WTC11 (cell line): ENCODE data around the gene CREBBP. TPM values are rescaled to one million over a fixed set of nuclear protein-coding genes. Genes with fewer than 3 reads are reported as not detected.
A peak's percentile ranks its signal among the peaks of the same experiment; 100 is the strongest.
"Not testable (repeated sequence)": the region's sequence is repeated elsewhere in the genome, so short reads cannot be mapped to it uniquely, and the experiment has no call there.

ENCODE experiments used
- ATAC-seq: fragments of 200-7000 bp; cut with Tn5 transposase; 2 replicates; pipeline ENCODE4 v1.10.0; 2021; ENCODE audit warnings: mild to moderate bottlenecking, moderate library complexity
- CTCF ChIA-PET: fragments of 300-600 bp; sonication (Branson Sonifier 250); formaldehyde crosslinking; loops from one replicate; lab custom pipeline; 2021; ENCODE audit warnings: antibody characterized with exemption; lab: Charles Lee
- POLR2A ChIA-PET: fragments of 350-600 bp; sonication (Branson Sonifier 250); formaldehyde crosslinking; loops from one replicate; lab custom pipeline; 2021; ENCODE audit warnings: antibody characterized with exemption; lab: Charles Lee
- DNase-seq: peaks from one replicate; pipeline ENCODE4 v3.0.0; 2021; ENCODE audit warnings: low spot score
- H3K27ac Mint-ChIP-seq: 2 replicates; pipeline ENCODE4 v1.8.0; 2021; ENCODE audit warnings: mixed read lengths
- H3K27me3 Mint-ChIP-seq: 2 replicates; pipeline ENCODE4 v1.8.0; 2021; ENCODE audit warnings: low read depth, mild to moderate bottlenecking, moderate library complexity, mixed read lengths
- H3K36me3 Mint-ChIP-seq: 2 replicates; pipeline ENCODE4 v1.8.0; 2021; ENCODE audit warnings: mixed read lengths
- H3K4me1 Mint-ChIP-seq: 2 replicates; pipeline ENCODE4 v1.8.0; 2022; ENCODE audit warnings: mixed read lengths
- H3K4me3 Mint-ChIP-seq: 2 replicates; pipeline ENCODE4 v1.8.0; 2021; ENCODE audit warnings: mild to moderate bottlenecking, moderate library complexity, mixed read lengths
- H3K9me3 Mint-ChIP-seq: 2 replicates; pipeline ENCODE4 v1.8.0; 2021; ENCODE audit warnings: mixed read lengths
- ATF3 ChIP-seq: sonication (generic); formaldehyde crosslinking; conservative IDR thresholded peaks from 2 replicates; pipeline ENCODE4 v1.8.1; 2022; ENCODE audit warnings: mild to moderate bottlenecking, missing genetic modification reagents
- CREM ChIP-seq: sonication (generic); formaldehyde crosslinking; IDR thresholded peaks from 2 replicates; pipeline ENCODE4 v1.8.1; 2022; ENCODE audit warnings: mild to moderate bottlenecking, missing genetic modification reagents, moderate library complexity
- ETV6 ChIP-seq: sonication (generic); formaldehyde crosslinking; IDR thresholded peaks from 2 replicates; pipeline ENCODE4 v1.8.1; 2022; ENCODE audit warnings: mild to moderate bottlenecking, missing genetic modification reagents
- GRHL2 ChIP-seq: fragments of 250-450 bp; sonication (Bioruptor Pico); IDR thresholded peaks from 2 replicates; pipeline ENCODE4 v1.8.0; 2022; ENCODE audit warnings: mild to moderate bottlenecking, moderate library complexity; ENCODE audit not compliant: insufficient replicate concordance, severe bottlenecking
- GTF2I ChIP-seq: fragments of 250-450 bp; sonication (Bioruptor Pico); conservative IDR thresholded peaks from 2 replicates; pipeline ENCODE4 v1.4.0; 2021; ENCODE audit warnings: mild to moderate bottlenecking
- HMGA2 ChIP-seq: fragments of 250-450 bp; sonication (Bioruptor Pico); IDR thresholded peaks from 2 replicates; pipeline ENCODE4 v1.4.0; 2021; ENCODE audit warnings: mild to moderate bottlenecking, moderate library complexity
- HMGXB4 ChIP-seq: sonication (generic); formaldehyde crosslinking; IDR thresholded peaks from 2 replicates; pipeline ENCODE4 v1.8.1; 2023; ENCODE audit warnings: mild to moderate bottlenecking, moderate library complexity, missing genetic modification reagents
- JUN ChIP-seq: sonication (generic); formaldehyde crosslinking; IDR thresholded peaks from 2 replicates; pipeline ENCODE4 v1.8.0; 2023; ENCODE audit warnings: mild to moderate bottlenecking, missing genetic modification reagents
- OVOL2 ChIP-seq: fragments of 250-450 bp; sonication (Bioruptor Pico); IDR thresholded peaks from 2 replicates; pipeline ENCODE4 v1.9.0; 2021; ENCODE audit warnings: mild to moderate bottlenecking, borderline replicate concordance
- SMAD3 ChIP-seq: sonication (generic); formaldehyde crosslinking; IDR thresholded peaks from 2 replicates; pipeline ENCODE4 v1.8.0; 2022; ENCODE audit warnings: missing genetic modification reagents, mild to moderate bottlenecking, borderline replicate concordance
- SP1 ChIP-seq: sonication (generic); formaldehyde crosslinking; conservative IDR thresholded peaks from 2 replicates; pipeline ENCODE4 v1.8.1; 2022; ENCODE audit warnings: missing genetic modification reagents
- TCF7 ChIP-seq: sonication (generic); formaldehyde crosslinking; IDR thresholded peaks from 2 replicates; pipeline ENCODE4 v1.8.0; 2022; ENCODE audit warnings: mild to moderate bottlenecking, low read depth, missing genetic modification reagents, moderate library complexity
- USF2 ChIP-seq: sonication (generic); formaldehyde crosslinking; IDR thresholded peaks from 2 replicates; pipeline ENCODE4 v1.8.1; 2023; ENCODE audit warnings: mild to moderate bottlenecking, missing genetic modification reagents, moderate library complexity
- ZMAT4 ChIP-seq: fragments of 250-450 bp; sonication (Bioruptor Pico); IDR thresholded peaks from 2 replicates; pipeline ENCODE4 v1.9.0; 2021; ENCODE audit warnings: mild to moderate bottlenecking
- ZNF219 ChIP-seq: sonication (generic); formaldehyde crosslinking; IDR thresholded peaks from 2 replicates; pipeline ENCODE4 v1.8.0; 2023; ENCODE audit warnings: missing genetic modification reagents, mild to moderate bottlenecking, borderline replicate concordance
- ZNF232 ChIP-seq: sonication (generic); formaldehyde crosslinking; IDR thresholded peaks from 2 replicates; pipeline ENCODE4 v1.8.0; 2022; ENCODE audit warnings: mild to moderate bottlenecking, missing genetic modification reagents
- ZNF512 ChIP-seq: sonication (generic); formaldehyde crosslinking; IDR thresholded peaks from 2 replicates; pipeline ENCODE4 v1.8.1; 2022; ENCODE audit warnings: missing genetic modification reagents, borderline replicate concordance
- total RNA-seq: library from RNA; stranded (reverse); gene quantifications from 3 replicates; pipeline ENCODE4 v1.2.3, GENCODE V29; 2021
- TF ChIP-seq, protein P1 (sequence below): sonication (generic); formaldehyde crosslinking; IDR thresholded peaks from 2 replicates; pipeline ENCODE4 v1.8.1; 2023; ENCODE audit warnings: mild to moderate bottlenecking, missing genetic modification reagents, borderline replicate concordance
- TF ChIP-seq, protein P2 (sequence below): sonication (generic); formaldehyde crosslinking; IDR thresholded peaks from 2 replicates; pipeline ENCODE4 v1.8.1; 2023; ENCODE audit warnings: mild to moderate bottlenecking, missing genetic modification reagents

The CREBBP gene
- total RNA-seq, 1 experiment from 2014 or later = 49.6 TPM

DNA sequence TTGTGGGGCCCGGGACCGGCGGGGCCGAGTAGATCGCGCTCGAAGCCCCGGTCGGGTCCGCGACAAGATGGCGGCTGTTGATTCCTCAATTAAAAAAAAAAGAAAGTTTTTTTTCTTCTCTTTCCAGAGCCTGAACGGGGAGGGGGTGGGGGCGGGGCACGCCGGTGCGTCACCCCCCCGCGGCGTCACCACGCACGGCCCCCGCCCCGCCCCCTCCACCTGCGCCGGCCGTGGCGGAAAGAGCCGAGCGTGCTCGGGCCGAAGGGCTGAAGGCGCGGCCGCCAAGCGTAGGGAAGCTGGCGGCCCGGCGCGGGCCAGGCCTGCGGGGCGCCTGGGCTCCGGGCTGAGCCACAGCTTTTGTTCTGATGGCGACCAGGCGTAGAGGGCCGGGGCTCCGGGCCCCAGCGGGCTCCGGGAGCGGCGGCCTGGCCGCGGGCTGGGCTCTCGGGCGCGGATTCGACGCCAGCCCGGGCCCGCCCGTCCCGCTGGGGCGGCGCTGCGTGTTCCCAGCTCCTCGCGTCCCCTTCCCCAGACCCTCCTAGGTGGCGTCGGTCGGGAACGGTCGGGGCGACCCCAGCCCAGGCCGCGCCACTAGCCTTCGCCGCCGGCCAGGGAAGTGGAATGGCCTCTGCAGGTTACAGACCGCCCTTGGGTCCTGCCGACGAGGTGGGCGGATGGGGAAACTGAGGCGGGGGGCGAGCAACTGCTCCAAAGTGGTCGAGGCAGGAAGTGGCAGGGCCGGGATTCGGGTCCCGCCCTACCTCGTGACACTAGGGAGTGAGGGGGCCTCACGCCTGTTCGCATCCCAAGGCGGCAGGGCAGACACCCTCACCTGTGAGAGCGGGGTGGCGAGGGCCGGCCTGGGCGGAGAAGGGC lies at the start of gene CREBBP (continued):
- TF ChIP-seq, protein P1, sequence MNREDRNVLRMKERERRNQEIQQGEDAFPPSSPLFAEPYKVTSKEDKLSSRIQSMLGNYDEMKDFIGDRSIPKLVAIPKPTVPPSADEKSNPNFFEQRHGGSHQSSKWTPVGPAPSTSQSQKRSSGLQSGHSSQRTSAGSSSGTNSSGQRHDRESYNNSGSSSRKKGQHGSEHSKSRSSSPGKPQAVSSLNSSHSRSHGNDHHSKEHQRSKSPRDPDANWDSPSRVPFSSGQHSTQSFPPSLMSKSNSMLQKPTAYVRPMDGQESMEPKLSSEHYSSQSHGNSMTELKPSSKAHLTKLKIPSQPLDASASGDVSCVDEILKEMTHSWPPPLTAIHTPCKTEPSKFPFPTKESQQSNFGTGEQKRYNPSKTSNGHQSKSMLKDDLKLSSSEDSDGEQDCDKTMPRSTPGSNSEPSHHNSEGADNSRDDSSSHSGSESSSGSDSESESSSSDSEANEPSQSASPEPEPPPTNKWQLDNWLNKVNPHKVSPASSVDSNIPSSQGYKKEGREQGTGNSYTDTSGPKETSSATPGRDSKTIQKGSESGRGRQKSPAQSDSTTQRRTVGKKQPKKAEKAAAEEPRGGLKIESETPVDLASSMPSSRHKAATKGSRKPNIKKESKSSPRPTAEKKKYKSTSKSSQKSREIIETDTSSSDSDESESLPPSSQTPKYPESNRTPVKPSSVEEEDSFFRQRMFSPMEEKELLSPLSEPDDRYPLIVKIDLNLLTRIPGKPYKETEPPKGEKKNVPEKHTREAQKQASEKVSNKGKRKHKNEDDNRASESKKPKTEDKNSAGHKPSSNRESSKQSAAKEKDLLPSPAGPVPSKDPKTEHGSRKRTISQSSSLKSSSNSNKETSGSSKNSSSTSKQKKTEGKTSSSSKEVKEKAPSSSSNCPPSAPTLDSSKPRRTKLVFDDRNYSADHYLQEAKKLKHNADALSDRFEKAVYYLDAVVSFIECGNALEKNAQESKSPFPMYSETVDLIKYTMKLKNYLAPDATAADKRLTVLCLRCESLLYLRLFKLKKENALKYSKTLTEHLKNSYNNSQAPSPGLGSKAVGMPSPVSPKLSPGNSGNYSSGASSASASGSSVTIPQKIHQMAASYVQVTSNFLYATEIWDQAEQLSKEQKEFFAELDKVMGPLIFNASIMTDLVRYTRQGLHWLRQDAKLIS (CRISPR knock-in tag) = no peak
- TF ChIP-seq SMAD3 (CRISPR knock-in tag) (0 out of 2 replicates have a peak, but pooled peaks have one; percentile 21), ZMAT4 (CRISPR knock-in tag) (no peak), JUN (CRISPR knock-in tag) (0 out of 2 replicates have a peak, but pooled peaks have one; percentile 14), ZNF232 (CRISPR knock-in tag) (peak; percentile 84; the same call in 1 of the 2 replicates), ETV6 (0 out of 2 replicates have a peak, but pooled peaks have one; percentile 23)
- TF ChIP-seq, protein P2, sequence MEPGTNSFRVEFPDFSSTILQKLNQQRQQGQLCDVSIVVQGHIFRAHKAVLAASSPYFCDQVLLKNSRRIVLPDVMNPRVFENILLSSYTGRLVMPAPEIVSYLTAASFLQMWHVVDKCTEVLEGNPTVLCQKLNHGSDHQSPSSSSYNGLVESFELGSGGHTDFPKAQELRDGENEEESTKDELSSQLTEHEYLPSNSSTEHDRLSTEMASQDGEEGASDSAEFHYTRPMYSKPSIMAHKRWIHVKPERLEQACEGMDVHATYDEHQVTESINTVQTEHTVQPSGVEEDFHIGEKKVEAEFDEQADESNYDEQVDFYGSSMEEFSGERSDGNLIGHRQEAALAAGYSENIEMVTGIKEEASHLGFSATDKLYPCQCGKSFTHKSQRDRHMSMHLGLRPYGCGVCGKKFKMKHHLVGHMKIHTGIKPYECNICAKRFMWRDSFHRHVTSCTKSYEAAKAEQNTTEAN = peak; percentile 58; the same call in 1 of the 2 replicates
- TF ChIP-seq, all 79 proteins: peak for 17

DNA sequence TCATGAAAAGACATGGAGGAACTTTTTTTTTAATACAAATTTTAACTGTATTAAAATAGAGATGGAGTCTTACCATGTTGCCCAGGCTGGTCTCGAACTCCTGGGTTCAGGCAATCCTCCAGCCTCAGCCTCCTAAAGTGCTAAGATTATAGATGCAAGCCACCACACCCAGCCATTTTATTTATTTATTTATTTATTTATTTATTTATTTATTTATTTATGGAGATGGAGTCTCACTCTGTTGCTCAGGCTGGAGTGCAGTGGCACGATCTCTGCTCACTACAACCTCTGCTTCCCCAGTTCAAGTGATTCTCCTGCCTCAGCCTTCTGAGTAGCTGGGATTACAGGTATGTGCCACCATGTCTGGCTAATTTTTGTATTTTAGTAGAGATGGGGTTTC lies 46.6 kb upstream of the CREBBP start:
- POLR2A ChIA-PET, H3K27ac Mint-ChIP-seq, H3K36me3 Mint-ChIP-seq, CTCF ChIA-PET, H3K9me3 Mint-ChIP-seq, DNase-seq, H3K27me3 Mint-ChIP-seq, H3K4me3 Mint-ChIP-seq, H3K4me1 Mint-ChIP-seq, ATAC-seq: not testable (repeated sequence)

GRCh38 chr16:3924763-3925162 lies 44.2 kb upstream of the CREBBP start:
- Mint-ChIP-seq H3K9me3 (no peaks in the 10 kb centered on the region), H3K4me3 (no peak overlapping the region), H3K27ac (no peak overlapping the region), H3K36me3 (no peaks in the 10 kb centered on the region; the same call in 1 of the 2 replicates), H3K27me3 (no peaks in the 10 kb centered on the region; the same call in 1 of the 2 replicates), H3K4me1 (peaks cover 4% of the 10 kb centered on the region)
- CTCF ChIA-PET = interaction anchor here (2.0 kb wide), 1 partner anchor 14 kb away, joined by 7 read pairs; no protein-coding TSS in a partner anchor
- DNase-seq (no peak), ATAC-seq (no peak)
- POLR2A ChIA-PET = no interaction called here
- TF ChIP-seq ATF3 (CRISPR knock-in tag) (no peak), ZNF219 (CRISPR knock-in tag) (no peak), ZNF232 (CRISPR knock-in tag) (no peak), SP1 (CRISPR knock-in tag) (no peak), GTF2I (no peak), HMGXB4 (CRISPR knock-in tag) (no peak), OVOL2 (CRISPR knock-in tag) (no peak), USF2 (CRISPR knock-in tag) (no peak), HMGA2 (no peak), ZNF512 (CRISPR knock-in tag) (no peak), GRHL2 (CRISPR knock-in tag) (no peak), CREM (CRISPR knock-in tag) (no peak), TCF7 (no peak)
